GM18873 (cell line): Measurements from ENCODE around the gene GTPBP6.
A peak's percentile ranks its signal among the peaks of the same experiment; 100 is the strongest.
"Not testable (repeated sequence)": the region's sequence is repeated elsewhere in the genome, so short reads cannot be mapped to it uniquely, and the experiment has no call there.

Experiments used
- ATAC-seq: cut with Tn5 transposase; IDR thresholded peaks from one replicate; pipeline ENCODE4 v1.9.1; 2021; ENCODE audit warnings: mild to moderate bottlenecking, moderate library complexity, moderate number of reproducible peaks; ENCODE audit not compliant: unreplicated experiment, low FRiP score

GTPBP6 gene

DNA sequence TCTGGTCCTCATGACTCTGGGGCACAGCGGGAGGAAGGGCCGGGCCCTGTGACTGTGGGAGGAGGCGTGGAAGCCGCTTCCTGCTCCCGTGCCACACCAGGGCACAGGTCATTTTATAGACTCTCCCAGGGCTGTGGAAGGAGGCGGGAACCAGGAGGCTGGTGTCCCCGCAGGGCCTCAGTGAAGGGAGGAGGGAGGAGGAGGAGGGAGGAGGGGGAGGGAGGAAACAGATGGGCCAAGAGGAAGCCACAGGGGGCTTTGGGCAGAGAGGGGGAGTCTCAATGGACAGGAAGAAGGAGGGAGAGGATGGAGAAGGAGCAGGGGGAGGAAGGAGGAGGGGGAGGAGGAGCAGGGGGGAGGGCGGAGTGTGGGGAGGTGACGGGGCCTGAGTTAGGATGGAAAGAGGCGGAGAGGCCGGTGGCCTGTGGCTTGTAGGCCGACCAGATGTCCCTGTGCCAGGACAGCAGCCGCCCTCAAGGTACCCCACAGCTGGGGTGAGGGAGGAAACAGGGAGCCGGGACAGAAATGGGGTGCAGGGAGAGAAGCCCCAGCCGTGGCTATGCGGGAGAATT lies 43.6 kb downstream of the GTPBP6 start:
- no peak for ATAC-seq

DNA sequence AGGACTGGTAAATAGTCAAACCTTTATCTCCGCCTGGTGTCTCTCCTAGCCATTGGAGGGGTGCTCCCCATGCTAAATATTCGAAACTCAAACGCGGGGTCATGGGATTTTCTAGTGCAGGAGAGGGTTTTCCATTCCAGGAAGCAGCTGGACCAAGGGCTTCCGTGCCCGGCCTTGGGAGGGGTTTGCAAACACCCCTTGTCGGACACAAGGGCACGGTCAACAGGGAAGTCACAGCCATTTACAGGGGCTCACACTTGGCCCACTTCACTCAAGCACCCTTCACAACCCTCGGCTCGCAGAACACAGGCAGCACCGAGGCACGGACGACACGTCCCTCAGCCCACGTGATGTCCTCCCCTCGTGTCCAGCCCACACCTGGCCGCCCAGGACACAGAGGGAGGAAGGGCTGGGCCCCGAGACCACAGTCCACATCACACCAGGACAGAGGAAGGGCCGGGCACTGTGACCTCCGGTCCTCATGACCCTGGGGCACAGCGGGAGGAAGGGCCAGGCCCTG lies 47.7 kb downstream of the GTPBP6 start:
- ATAC-seq = no peak

DNA sequence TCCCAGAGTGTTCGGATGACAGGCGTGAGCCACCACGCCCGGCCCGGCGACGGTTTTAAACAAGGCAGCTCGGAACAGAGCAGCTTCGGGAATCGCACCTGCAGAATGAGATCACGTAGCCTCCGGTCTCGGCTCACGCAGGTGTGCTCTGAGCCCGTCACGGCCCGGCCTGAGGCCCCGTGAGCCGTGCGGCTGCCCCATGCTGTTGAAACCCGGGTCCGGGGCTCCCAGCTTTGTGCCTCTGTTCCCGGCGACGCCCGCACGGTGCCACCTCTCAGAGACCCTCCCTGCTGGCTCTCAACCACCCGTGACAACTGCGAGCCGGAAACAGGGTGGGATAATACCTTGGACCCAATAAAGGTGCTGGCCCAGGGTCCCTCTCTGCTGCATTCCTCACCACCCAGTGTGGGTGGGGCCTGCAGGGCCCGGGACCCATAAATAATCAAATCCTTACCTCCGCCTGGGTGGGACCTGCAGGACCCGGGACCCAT lies 50.8 kb downstream of the GTPBP6 start:
- ATAC-seq = no peak

DNA sequence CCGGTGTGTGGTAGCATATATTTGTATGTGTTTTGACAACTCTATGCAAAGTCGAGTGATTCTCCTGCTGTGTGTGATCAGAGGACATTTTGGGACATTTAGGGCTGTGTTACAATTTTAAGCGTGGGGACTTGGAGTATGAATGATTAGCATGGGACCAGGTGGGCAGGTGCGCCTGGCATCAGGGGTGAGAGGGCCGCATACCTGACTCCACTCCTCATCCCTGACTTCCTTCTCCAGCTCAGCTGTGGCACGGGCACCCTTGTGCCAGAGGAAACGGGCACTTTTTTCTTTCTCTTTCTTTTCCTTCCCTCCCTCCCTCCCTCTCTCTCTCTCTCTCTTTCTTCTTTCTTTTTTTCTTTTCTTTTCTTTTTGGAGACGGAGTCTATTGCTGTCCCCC lies 53.1 kb downstream of the GTPBP6 start:
- ATAC-seq = no peak

DNA sequence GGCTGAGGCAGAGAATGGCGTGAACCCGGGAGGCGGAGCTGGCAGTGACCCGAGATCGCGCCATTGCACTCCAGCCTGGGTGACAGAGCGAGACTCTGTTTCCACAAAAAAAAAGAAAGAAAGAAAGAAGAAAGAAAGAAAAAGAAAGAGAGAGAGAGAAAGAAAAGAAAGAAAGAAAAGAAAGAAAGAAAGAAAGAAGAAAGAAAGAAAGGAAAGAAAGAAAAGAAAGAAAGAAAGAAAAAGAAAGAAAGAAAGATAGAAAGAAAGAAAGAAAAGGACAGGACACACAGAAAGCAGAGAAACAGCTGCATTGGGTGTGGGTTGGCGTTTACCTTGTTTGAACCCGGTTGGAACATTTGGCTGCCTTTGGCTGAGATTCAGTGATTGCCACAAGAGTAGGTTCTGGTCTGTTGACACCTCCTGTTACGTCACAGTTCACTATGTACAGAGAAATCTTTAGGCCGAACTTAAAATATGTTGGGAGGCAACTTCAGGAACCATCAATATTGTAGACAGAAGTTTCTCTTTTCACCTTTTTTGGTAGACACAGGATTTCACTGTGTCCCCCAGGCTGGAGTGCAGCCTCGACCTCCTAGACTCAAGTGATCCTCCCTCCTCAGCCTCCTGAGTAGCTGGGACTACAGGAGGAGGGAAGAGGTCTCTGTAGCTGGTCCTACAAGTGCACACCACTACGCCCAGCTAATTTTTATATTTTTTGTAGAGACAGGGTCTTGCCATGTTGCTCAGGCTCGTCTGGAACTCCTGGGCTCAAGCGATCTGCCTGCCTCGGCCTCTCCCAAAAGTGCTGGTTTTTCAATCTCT lies 53.8 kb downstream of the GTPBP6 start:
- ATAC-seq = no peak

DNA sequence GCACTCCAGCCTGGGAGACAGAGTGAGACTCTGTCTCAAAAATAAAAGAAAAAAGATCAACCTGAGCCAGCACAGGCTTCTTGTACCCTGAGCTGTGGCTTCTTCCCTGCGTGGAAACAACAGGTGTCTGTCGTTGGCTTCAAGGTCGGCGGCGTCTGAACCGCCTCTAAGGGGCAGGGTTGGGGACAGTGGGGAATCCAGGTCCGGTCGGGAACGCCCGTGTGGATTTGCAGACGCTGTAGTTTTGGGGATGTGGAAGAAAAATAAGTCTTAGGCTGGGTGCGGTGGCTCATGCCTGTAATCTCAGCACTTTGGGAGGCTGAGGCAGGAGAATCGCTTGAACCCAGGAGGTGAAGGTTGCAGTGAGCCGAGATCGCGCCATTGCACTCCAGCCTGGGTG lies 54.6 kb downstream of the GTPBP6 start:
- not testable (repeated sequence) for ATAC-seq

DNA sequence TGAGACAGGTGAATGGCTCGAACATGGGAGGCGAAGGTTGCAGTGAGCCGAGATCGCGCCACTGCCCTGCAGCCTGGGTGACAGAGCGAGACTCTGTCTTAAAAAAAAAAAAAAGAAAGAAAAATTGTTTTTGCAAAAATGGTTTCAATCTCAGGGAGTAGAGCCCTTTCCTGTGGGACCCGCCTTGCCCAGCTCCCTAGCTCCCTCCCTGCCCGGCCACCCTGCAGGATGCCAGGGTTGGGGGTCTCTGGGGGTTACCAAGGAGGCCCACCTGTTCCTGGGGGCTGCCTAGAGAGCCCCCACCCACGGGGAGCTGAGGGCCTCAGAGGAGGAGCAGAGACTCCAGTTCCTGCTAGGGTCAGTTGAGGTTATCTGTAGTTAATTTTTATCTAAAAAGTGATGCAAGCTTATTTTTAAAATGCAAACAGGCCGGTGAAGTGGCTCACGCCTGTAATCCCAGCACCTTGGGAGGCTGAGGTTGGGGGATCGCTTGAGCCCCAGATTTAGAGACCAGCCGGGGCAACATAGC lies 56.2 kb downstream of the GTPBP6 start:
- peak; percentile 81 for ATAC-seq

DNA sequence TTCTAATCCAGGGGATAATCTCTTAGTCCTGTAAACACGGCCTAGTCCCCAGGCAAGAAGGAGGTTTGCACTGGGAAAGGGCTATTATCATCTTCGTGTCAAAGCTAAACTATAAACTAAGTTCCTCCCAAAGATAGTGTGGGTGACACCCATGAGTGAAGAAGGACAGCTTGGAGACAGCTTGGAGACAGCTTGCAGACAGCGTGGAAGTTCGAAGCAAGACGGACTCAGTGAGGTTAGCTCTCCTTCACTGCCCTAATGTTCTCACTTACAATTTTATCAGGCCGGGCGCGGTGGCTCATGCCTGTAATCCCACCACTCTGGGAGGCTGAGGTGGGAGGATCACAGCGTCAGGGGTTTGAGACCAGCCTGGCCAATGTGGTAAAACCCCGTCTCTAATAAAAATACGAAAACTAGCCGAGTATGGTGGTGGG lies 56.7 kb downstream of the GTPBP6 start:
- ATAC-seq = no peak

DNA sequence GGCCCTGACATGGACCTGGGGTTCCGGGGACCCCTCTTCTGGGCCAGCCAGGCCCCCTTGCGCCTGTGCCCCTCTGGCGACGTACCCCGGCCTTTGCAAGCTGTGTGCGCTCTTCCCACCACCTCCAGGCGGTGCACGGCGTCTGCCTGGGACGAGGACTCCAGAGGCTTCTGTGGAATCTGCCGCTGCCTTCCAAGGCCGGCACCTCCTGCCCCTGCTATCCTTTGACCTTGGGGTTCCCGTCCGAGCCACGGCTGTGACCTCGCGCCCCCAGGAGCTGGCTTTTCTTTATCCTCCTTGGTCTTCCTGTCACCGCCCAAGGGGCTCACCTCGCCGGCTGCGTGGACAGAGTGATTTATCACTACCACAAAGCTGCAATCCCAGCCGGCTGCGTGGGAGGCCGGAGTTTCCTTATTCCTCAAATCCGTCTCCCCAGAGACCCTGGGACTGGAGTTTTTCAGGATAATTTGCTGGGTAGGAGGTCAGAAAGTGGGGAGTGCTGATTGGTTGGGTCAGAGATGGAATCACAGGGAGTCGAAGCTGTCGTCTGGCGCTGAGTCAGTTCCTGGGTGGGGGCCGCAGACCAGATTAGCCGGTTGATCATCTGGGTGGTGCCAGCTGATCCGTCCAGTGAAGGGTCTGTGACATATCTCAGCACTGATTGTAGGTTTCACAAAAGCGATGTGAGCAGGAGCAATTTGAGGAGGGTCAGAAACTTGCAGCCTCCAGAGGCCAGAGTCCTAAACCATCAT lies 57.3 kb downstream of the GTPBP6 start:
- ATAC-seq = no peak

DNA sequence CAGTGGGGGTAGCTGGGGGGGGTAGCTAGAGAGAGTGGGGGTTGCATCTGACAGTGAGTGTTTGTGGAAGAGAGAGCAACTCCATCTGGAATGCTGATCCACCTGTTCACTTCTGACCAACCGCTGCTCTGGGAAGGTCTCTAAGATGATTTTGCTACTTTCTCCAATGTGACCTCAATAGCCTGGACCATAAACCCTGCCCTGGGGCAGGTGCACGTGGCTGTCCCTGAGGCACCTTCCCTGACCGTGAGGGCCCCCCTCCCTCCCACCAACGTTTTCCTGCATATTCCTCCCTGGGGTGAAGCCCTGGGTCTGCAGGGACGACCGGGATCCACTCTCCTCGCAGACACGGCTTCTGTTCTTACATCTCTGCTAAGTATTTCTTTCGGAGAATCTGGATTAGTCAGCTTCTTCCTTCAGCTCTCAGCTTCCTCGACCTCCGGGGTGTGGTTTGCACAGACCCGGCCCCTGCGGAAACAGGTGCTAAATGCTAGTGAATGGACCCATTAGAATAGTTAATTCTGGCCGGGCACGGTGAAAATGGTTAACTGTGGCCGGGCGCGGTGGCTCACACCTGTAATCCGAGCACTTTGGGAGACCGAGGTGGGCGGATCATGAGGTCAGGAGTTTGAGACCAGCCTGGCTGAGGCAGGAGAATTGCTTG lies 58.8 kb downstream of the GTPBP6 start:
- ATAC-seq = no peak

DNA sequence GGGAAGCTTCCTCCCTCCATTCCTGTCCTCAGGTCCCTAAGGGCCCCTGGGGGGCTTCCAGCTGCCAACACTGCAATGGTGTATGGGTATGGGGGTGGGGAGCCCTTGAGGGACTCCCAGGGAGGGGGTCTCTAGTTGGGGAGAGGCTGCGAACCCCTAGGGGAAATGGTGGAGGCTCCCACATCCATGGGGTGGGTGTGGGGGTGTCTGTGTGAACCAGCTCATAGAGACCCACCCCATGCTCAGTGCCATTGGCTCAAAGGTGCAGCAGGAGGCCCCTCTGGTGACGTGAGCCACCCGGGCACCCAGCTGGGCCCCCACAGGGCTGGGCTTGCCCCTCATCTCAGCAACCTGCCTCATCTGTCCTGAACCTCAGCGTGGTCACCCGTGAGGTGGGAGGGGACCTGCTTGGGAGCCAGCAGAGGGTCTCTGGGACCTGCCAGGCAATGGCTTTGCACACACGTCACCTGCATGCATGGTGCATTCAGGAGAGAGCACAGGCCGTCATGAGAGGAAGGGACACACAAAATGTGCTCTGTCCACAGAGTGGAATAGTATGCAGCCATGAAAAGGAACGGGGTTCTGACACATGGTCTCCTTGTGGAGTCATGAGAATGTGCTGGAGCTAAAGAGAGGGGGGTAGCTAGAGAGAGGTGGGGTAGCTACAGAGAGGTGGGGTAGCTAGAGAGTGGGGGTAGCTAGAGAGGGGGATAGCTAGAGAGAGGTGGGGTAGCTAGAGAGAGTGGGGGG lies 60.1 kb downstream of the GTPBP6 start:
- ATAC-seq = no peak

DNA sequence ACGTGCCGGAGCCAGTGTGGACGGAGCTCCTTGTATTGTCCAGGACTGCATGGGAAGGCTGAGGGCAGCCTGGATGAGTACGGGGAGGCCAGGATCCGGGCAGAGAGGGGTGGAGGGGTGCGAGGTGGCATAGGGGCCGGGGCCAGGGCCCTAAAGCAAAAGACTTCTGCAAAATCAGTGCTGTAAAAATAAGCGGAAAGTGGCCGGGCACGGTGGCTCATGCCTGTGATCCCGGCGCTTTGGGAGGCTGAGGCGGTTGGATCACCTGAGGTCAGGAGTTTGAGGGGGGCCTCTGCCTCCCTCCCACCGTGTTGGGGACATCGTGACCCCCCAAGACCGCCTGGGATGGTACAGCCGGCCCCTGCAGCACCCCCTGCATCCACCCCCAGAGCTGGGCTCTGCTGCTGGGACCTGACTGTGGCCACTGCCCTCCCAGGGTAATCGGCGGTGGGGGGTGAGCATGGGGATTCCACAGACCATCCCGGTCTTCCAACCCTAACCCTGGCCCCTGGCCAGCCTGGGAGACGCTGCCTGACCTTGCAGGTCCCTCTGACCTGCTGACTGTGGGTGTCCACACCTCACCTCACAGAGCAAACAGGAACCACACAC lies 60.8 kb downstream of the GTPBP6 start:
- ATAC-seq = no peak

DNA sequence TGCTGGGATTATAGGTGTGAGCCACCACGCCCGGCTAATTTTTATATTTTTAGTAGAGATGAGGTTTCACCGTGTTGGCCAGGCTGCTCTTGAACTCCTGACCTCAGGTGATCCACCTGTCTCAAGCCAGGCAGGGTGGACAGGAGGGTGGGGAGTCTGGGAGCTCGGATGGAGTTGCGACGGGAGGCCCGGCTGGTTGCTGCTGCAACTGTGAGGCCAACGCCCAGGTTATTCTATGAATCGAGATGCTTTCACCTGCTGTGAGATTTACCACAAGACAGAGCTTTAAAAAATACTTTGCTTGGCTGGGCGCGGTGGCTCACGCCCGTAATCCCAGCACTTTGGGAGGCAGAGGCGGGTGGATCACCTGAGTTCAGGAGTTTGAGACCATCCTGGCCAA lies 61.5 kb downstream of the GTPBP6 start:
- ATAC-seq = not testable (repeated sequence)

DNA sequence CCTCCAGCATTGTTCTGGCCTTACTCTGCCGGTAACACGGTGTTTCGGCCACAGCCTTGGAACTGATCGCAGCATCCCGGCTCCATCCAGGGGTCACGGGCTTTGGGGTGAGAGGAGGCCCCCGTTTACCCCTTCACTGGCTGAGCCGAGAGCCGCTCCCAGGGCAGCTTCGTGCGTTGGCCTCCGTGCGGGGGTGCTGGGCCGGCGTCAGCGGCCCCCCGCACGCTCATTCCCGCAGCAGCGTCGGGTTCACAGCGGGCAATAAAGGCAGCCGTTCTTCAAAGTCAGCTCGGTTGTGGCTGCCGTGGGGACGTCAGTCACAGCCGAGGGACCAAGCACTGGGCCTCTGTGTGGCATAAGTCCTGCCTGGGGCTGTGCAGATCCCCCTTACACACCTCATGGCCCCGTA lies 62.7 kb downstream of the GTPBP6 start:
- no peak for ATAC-seq
